NCI-H128 (cell line): ENCODE data around the gene PLP2.
"Not testable (repeated sequence)": the region's sequence is repeated elsewhere in the genome, so short reads cannot be mapped to it uniquely, and the experiment has no call there.

ENCODE experiments used
- DNase-seq: peaks from one replicate; lab custom pipeline; 2025; ENCODE audit not compliant: unreplicated experiment; lab: John Stamatoyannopoulos, UW

PLP2 gene

DNA sequence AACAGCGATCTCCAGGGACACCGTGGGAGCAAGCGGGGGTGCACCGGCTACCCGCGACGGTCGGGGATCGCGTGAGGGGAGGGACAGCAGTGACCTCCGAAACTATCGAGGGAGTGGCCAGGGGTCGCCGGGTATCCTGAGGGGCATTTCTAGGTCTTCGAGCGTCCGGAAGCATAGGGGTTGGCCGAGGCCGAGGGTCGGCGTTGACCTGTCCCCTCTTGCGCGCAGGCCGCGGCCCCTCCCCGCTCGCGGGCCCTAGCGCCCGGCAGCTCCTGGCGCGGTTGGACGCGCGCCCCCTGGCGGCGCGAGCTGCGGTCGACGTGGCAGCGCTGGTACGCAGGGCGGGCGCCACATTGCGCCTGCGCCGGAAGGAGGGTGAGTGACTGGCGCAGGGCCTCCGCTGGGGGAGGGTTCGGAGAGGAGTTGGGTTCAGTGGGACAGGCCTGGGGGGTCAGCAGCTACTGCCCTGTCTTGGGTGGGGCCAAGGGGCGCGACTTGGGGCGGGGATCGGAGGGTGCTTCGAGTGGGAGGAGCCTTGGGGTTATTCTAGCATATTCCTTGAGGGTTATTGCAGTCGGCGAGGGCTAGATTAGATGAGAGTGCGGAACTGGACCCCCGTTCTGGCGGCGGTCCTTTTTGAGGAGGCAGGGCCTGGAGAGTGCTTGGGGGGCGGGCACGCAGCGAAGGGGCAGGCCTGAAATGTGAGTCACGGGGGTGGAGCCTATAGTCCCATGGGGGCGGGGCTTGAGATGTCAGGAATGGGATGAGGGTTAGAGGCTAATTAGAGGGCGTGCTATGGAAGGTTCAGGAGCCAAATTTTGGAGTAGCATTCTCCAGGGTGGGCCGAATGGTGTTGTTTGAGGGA, 7.9 kb upstream of the PLP2 start:
- DNase-seq, result peak; percentile 63

GRCh38 chrX:49164589-49165360, 6.9 kb upstream of the PLP2 start:
- DNase-seq, result no peak

- peak; percentile 82 for DNase-seq
Measured at GRCh38 chrX:49165901-49166881, 5.5 kb upstream of the PLP2 start.

DNA sequence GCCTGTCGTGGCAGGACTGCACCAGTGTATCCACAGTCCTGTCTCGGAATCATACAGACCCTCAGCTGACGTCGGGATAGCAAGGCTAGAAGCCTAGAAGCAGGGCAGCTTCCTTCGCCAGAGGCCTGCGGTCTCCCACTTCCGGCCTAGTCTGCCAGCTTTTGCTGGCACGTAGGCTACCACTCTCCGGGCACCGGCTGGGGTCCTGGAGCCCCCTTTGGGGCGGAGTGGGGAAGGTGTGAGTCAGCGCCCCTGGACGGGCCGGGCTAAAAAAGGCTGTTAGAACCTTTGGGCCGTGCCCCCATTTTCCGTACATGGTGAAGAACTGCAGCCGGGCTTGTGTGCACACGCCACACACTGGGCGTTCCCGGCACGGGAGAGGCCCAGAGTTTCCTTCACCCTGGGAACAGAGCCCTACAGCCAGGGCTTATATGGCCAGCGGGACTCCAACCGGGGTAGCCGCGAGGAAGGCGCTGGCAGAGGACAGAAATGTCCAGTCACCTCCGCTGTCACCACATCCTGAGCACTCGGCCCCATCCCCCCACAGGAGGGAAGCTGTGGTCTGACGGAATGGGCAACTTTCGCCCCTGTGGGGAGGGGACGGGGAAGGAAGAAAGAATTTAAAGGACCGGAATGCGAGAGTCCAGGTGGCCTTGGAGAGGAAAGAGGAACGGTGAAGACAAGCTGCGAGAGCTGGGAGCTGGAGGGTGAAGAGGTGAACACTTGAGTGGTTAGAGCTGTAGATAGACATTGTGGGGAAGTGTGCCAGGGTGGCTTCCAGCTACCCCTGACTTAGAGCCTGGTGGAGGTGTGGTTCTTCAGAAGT, 4.6 kb upstream of the PLP2 start:
- DNase-seq, result no peak

- no peak for DNase-seq
Measured at GRCh38 chrX:49167740-49168108, 4.0 kb upstream of the PLP2 start.

DNA sequence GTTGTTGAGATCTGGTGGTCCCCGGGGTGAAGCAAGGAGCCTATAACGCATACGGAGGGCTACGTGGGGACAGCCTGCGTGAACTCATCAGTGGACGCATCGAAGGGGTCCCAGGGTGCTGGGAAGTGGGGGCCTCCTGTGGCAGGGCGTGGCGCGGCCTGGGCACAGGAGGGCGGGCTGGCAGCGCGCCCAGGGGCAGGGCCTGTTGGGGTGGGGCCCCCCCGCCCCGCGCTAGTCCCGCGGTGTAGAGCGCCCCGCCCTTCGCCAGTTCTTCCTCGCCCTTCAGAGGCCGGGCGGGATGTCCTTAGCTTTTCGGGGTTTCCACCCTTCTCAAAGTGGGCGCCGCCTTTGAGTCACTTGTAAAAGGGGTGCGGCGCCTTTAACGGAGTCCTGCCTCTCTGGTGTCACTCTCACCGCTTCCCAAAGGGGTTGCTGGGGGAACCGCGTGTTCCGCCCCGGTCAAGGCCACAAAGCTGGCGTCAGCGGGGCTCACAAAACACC, 632 bp downstream of the PLP2 start:
- DNase-seq, result peak; percentile 73

DNA sequence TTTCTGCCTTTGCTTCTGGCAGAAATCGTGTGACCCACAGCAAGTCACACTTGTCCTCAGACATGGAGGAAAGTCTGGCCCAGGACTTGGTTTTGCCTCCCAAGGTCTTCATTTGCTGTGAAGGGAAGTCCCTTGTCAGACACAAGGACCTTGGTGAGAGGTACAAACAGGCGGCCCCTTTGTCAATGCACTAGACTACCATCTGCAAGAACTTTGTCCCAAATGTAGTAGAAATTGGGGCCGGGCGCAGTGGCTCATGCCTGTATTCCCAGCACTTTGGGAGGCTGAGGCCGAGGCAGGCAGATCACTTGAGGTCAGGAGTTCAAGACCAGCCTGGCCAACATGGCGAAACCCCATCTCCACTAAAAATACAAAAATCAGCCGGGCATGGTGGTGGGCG, 1.8 kb downstream of the PLP2 start:
- DNase-seq, result not testable (repeated sequence)

- DNase-seq, result no peak
Measured at GRCh38 chrX:49174723-49175122, 3.0 kb downstream of the PLP2 start.

- no peak for DNase-seq
Measured at GRCh38 chrX:49175435-49176274, 4.0 kb downstream of the PLP2 start.

DNA sequence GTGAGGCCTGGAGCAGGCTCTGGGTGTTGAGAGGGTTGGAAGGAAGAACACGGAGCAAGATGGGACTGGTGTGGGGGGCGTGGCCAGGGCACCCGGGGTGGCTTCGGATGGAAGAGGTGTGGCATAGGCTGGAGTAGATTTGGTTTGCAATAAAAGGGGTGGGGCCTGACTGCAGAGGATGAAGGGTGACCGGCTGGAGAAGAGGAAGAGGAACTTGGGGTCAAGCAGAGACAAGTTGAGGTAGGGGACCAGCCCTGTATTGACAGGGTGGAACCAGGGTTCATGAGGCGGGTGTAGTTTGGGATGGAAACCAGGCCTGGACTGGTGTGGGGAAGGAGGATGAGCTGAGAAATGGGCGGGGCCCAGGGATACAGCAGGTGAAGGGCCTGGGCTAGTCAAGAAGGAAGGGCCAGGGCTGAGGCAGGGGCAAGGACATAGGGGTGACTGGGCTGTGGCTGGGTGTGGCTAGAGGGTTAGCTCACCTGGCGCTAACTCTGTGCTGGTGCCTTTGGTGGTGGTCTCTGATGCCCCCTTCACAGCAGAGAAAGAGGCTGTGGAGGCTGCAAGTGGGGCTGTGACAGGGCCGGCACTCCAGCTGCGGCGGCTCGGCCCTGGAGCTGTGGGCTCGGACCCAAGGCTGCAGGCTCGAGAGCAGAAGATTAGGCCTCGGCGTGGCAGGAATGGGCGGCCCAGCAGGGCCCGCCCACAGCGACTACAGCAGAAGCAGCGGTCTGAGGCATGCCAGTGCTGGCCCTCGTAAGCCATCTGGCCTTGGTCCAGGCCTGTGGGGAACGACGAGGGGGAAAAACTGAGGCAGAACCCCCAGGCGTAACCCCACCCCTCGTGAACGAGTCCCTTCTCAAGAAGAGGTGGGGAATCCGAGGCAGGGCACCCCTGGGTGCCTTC, 5.0 kb downstream of the PLP2 start:
- DNase-seq, result no peak

DNA sequence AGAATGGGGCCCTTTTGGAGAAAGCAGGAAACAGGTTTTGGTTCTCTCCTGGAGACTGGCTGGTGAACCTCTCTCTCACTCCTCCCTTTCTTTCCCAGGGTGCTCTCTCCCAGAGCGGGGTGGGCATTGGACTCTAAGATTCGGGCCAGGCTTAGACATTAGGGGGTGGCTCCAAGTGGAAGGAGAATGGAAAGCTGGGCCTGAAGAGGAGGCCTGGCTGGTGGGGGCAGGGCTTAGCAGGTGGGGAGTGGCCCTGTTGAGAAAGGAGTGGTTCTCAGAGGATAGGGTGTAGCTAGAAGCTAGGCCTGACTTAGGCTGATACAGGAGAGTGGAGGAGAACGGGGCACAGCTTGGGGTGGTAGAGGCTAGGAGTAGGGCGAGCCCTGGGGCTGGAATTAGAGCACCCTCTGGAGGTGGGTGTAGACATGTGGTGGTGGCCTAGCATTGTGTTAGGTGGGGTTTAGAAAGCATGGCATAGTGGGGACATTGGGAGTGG, 5.7 kb downstream of the PLP2 start:
- no peak for DNase-seq

DNA sequence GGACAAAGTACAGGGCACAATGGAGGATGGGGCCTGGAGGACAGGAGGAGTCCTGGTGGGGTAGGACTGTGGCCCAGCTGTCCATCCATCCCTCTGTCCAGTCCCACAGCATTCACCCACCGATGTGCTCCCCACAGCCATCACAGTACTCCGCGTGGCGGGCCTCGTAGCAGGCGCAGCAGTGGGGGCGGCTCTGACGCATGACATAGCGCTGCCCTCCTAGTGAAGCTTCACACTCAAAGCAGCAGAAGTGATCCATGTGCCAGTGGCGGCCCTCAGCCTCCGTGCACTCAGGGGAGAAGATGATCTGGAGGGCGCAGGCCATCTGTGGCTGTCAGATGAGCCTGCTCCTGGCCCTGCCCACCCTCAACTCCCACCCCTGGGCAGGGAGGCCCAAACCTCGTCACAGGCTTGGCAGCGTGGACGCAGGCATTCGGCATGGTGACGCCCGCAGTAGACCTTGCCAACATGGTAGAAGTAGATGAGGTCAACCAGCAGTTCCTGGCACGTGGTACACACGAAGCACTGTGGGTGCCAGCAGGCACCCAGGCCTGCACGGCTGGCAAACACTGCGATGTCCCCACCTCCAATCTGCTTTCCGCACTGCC, 6.3 kb downstream of the PLP2 start:
- DNase-seq, result no peak

GRCh38 chrX:49178537-49178936, 6.8 kb downstream of the PLP2 start:
- DNase-seq, result no peak

GRCh38 chrX:49179358-49179757, 7.7 kb downstream of the PLP2 start:
- no peak for DNase-seq

DNA sequence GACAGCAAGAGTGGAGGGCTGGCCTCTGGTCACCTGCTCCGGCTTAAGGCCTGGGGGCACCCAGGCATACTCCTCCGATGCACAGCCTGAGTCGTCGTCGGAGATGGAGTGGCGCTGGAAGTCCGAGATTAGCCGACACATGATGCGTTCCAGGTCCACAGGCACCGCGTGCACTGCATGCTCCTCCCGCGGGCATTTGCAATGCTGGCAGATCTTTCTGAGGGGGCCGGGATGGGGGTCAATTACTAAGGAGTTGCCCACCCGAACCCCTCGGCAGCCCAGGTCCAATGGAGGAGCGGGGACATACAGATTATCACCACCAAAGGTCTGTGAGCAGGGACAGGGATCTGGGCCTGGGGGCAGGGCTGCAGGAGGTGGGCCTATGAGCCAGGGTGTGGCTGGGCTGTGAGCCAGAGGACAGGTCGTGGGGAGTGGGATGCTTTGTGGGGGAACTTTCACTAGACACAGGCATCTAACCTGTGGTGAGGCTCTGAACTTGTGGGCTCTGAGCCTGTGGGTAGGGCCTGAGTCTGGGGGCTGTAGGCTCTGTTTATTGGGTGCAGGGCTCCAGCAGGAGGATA, 12.1 kb downstream of the PLP2 start:
- DNase-seq, result no peak

GRCh38 chrX:49184294-49185281, 12.9 kb downstream of the PLP2 start:
- DNase-seq, result peak; percentile 87
